ENCODE measurements around the gene FBL. TPM values are rescaled to one million over a fixed set of nuclear protein-coding genes. Genes with fewer than 3 reads are reported as not detected.

The FBL gene
- total RNA-seq, 4 donors from 2014 or later: 167 to 224 (median 174) TPM

- 0 to 1% methylated on average over 40 of the region's 59 CpGs for WGBS, 2 donors
- peak; percentile 97 to 99 for DNase-seq (ENCODE audit: low spot score in 2 of 2)
- TF ChIP-seq CTCF (IDR thresholded peaks at IDR 0.05) (no peak), POLR2A (IDR thresholded peaks at IDR 0.05) (no peak)
- peak within 1 kb of the TSS; percentile 88 for H3K4me3 ChIP-seq (ENCODE audit: low read depth, poor library complexity, severe bottlenecking)
- intact Hi-C loops (cut with DNase I; ENCODE audit: low total_unique reads): no loop called here
Measured at GRCh38 chr19:39833464-39834286, 12.5 kb downstream of the FBL start, which contains the start of gene DYRK1B. Gene DYRK1B, minus strand, starts transcription at chr19:39834162. Its CDS starts 2,295 bp downstream, at chr19:39831867.

DNA sequence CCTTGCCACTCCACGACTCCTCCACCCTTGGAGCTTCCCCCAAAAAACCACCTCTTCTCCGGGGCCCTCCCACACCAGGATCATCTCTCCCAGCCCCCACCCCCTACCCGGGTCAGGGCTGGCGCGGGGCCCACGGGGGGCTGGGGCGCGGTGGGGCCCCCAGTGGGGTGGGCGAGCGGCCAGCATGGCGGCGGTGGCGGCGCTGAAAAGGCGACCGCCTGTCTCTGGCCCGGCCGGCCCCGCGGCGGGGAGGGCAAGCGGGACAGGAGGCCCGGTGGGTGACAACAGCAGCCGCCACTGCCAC lies 13.1 kb downstream of the FBL start:
- H3K4me3 ChIP-seq (ENCODE audit: low read depth, poor library complexity, severe bottlenecking): peak overlapping the region; percentile 88
- intact Hi-C loops (cut with DNase I; ENCODE audit: low total_unique reads): no loop called here
- WGBS, 2 donors: 2% methylated on average over 13 to 20 of the region's 24 CpGs
- no peak for DNase-seq (ENCODE audit: low spot score in 2 of 2)
- TF ChIP-seq POLR2A (IDR thresholded peaks at IDR 0.05) (no peak), CTCF (IDR thresholded peaks at IDR 0.05) (no peak)

DNA sequence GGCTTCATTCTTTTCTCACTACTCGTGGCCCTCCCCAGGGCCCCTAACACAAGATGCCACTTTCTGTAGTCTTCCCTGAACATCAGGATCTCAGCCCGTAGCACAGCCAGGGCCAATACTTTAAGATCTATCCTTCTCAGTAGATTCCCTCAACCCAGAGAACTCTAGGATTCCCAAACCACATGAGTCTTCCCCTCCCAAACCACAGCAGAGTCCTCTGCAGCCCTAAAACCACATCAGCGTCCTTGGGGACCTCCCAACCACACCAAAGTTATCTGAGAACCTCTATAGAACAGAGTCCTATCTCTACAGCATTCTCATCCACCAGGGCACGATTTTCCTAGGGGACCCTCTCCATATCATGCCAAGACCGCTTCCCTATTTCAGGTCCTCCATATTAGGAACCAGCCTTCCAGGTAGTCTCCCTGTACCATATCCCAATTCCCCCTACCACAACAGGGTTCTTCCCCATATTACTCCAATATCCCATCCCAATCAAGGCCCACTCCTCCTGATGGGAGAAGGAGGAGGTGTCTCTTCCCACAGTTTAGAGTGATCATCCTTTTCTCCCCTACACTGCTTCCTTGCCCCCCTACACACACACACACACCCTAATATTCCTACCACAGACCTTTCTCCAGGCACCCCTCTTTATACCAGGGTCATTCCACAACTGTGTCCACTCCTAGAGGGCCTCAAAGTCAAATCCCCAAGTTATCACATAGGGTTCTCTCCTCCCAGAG lies 13.7 kb downstream of the FBL start:
- DNase-seq (ENCODE audit: low spot score in 2 of 2): no peak
- TF ChIP-seq CTCF (IDR thresholded peaks at IDR 0.05) (no peak), POLR2A (IDR thresholded peaks at IDR 0.05) (no peak)
- H3K4me3 ChIP-seq (ENCODE audit: low read depth, poor library complexity, severe bottlenecking): no peak overlapping the region
- 58 to 67% methylated on average over 5 of the region's 5 CpGs for WGBS, 2 donors
- intact Hi-C loops (cut with DNase I; ENCODE audit: low total_unique reads): no loop called here

GRCh38 chr19:39831679-39832078 lies 14.5 kb downstream of the FBL start:
- DNase-seq (ENCODE audit: low spot score in 2 of 2): no peak
- H3K4me3 ChIP-seq (ENCODE audit: low read depth, poor library complexity, severe bottlenecking): no peak overlapping the region
- WGBS, 2 donors: 94% methylated on average over 13 to 16 of the region's 16 CpGs
- intact Hi-C loops (cut with DNase I; ENCODE audit: low total_unique reads): no loop called here
- TF ChIP-seq POLR2A (IDR thresholded peaks at IDR 0.05) (no peak), CTCF (IDR thresholded peaks at IDR 0.05) (no peak)

GRCh38 chr19:39830847-39831246 lies 15.3 kb downstream of the FBL start:
- no peak overlapping the region for H3K4me3 ChIP-seq (ENCODE audit: low read depth, poor library complexity, severe bottlenecking)
- TF ChIP-seq POLR2A (IDR thresholded peaks at IDR 0.05) (no peak), CTCF (IDR thresholded peaks at IDR 0.05) (no peak)
- DNase-seq (ENCODE audit: low spot score in 2 of 2): no peak
- intact Hi-C loops (cut with DNase I; ENCODE audit: low total_unique reads): no loop called here
